ENCODE measurements around the gene GPSM1.

Gene GPSM1

GRCh38 chr9:136327304-136327974 lies at the start of gene GPSM1:
TSS of gene GPSM1 (plus strand) at chr9:136327539. CDS start at chr9:136327696, 157 bp downstream.
- DNase-seq: no peak

DNA sequence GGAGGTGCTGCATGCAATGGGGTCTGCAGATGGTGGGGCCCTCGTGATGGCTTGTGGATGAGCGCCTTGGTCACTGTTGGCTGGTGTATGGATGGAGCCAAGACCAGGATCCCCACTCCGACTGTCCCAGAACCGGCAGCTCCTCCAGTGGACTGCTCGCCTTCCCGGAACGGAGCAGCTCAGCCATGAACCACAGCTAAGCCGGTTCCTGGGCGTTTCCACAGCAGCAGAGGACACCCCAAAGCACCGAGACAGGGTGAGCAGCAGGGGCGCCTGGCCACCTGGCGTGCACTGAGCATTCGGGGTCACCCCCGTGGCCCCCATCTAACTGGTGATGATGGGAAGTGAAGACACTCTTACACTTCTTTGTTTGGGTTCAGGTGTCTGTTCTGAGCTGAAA lies 49.6 kb upstream of the GPSM1 start:
- DNase-seq: no peak

- no peak for DNase-seq
Measured at GRCh38 chr9:136278221-136278620, 49.1 kb upstream of the GPSM1 start.

DNA sequence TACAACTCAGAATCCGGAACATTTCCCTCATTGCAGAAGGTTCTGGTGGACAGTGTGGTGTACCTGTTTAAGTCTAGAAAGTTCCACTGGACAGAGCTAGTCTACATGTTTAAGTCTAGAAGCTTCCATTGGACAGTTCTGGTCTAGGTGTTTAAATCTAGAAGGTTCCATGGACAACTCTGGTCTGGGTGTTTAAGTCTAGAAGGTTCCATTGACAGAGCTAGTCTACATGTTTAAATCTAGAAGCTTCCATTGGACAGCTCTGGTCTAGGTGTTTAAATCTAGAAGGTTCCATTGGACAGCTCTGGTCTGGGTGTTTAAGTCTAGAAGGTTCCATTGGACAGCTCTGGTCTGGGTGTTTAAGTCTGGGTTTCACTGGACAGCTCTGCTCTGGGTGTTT lies 48.4 kb upstream of the GPSM1 start:
- DNase-seq: no peak

DNA sequence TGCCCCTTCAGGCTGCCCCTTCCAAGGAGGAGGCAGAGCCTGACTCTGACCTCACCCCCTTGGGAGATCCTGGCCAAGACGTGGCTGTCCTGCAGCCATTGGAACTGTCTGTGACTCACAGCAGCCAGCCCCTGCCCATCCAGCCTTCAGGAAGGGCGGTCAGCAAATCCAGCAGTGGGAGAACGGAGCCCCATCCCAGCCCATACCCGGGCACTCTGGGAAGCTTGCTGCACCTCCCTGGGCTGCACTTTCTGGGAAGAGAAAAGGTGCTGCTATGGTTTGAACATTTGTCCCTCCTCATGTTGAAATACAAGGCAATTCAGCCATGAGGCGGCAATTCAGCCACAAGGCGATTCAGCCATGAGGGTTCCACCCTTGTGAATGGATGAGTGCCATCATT lies 47.9 kb upstream of the GPSM1 start:
- DNase-seq: no peak

GRCh38 chr9:136280535-136281315 lies 46.6 kb upstream of the GPSM1 start:
- DNase-seq: no peak

GRCh38 chr9:136281421-136282271 lies 45.7 kb upstream of the GPSM1 start:
- DNase-seq: no peak

DNA sequence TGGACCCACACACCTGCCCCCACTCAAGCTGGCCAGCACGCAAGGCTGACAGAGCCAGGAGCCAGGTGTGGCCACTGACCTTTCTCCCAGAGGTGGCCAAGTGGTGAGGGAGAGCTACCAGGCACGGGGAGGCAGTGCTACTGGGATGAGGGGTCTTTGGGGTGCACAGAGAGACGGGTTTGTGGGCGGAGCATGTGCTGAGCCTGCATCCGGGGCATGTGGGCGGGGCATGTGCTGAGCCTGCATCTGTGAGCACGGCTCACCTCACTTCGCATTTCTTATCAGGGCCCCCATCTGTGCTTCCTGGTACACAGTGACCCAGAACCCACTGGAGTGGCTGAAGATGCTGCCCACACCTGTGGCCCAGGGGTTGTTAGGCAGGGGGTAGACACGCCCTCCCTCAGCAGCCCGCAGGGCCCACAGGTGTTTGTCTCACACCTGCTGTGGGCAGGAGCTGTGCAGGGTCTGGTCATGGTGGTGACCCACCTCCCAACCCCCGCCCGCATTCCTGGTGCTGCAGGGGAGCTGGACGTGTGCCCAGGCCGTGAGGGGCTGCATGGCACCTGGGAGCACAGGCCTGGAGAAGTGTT lies 45.0 kb upstream of the GPSM1 start:
- no peak for DNase-seq

DNA sequence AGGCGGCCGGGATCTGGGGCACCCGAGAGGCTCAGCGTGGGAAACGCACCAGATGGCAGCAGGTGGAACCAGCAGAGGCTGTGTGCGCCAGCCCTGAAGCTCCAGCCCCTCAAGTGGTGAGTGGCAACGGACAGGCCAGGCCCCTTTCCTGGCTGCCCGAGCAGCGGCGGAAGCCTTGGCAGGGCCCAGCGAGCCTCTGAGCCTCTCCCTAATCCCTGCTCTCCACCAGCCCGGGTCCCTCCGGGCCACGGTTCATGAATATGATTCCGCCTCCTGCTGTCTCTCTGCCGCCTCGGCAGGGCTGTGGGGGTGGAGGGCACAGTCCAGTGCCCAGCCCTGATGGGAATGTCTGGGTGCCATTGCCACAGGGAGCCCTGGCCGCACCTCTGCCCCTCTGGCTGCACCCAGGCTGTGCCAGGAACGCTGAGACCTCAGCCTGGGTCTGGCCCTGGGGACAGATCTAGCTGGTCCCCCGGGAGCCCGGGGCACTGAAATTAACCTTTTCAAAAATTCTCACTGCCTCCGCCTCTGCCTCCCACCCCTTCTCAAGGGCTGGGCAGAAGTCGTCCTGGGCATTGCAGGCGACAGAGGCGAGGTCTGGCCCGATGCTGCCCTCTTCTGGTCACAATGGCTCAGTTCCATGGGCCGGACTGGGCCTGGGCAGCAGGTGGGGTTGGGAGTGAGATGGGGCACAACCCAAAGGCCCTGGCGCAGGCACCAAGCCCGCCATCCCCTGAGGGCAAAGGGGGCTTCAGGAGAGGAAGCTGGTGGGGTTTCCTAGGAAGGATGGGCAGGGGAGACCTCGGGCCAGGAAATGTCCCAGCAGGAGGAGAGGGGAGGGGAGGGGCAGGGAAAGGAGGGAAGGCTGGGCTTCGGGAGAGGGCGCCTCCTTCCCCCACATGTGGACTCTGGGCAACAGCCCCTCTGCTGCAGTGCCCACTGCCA lies 43.8 kb upstream of the GPSM1 start:
- peak; percentile 77 to 79 for DNase-seq

- no peak for DNase-seq
Measured at GRCh38 chr9:136284311-136284710, 43.0 kb upstream of the GPSM1 start.

- no peak for DNase-seq
Measured at GRCh38 chr9:136284951-136285350, 42.4 kb upstream of the GPSM1 start.

- DNase-seq: no peak
Measured at GRCh38 chr9:136285501-136286358, 41.6 kb upstream of the GPSM1 start.

GRCh38 chr9:136286359-136286986 lies 40.9 kb upstream of the GPSM1 start:
- DNase-seq: no peak

- DNase-seq: no peak
Measured at GRCh38 chr9:136286987-136287379, 40.4 kb upstream of the GPSM1 start.

GRCh38 chr9:136287960-136288753 lies 39.2 kb upstream of the GPSM1 start:
- no peak for DNase-seq

DNA sequence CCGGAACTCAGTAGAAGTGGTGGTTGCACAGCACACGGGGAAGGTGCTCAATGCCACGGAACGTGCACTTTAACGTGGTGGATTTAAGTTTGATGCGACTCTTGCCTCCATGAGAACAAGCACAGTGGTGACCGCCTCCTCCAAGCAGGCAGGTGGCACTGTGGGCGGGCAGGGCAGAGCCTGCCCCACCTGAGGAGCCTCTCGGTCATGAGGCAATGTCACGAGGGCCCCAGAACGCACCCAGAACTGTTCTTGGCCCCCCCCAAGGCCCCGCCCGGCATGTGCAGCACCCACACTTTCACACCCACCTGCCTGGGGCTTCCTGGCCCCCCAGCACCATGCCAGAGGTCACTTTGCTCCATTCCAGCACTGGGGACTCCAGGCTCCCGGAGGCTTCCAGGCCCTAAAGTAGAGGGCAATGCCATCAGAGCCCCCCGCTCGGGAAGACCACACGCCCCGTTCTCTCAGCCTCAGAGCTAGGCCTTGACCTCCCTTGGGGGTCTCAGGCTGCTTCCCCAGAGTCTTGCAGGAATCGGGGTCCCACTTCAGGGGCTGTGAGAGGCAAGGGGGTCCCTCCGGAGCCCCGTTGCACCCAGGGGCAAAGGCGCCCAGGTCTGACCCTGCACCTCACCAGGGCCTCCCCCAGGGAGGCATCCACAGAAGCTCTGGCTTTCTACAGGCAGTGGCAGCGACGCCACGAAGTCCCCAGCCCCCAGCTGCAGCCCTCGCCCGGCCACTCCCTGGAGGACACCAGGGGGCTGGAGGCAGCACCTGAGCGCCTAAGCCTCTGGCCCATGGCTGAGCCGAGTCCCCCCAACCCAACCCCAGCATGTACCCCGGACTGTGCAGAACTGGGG lies 37.5 kb upstream of the GPSM1 start:
- DNase-seq: peak in 1 of 2 experiments; percentile 48

DNA sequence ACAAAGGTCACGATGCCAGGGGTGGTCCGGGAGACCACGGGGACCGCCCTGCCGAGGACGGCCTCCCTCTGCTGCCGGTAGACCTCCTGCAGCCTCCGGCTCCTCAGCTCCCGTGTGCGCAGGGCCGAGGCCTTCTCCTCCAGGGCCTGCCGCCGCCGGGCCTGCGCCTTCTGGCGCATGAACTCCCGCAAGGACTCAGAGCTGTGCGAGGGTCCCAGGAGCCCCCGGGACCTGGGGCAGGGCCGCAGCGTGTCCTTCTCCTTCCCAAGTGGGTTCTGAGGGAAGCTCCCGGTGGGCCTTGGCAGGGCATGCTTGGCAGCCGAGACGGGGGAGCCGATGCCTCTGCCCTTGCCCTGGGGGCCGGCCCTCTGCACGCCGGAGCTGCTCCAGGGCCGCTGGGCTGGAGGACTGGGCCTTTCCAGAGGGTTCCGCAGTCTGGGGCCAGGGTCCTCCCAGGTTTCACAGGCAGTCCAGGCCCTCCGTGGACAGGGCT lies 36.8 kb upstream of the GPSM1 start:
- no peak for DNase-seq

GRCh38 chr9:136291306-136292025 lies 35.9 kb upstream of the GPSM1 start:
- no peak for DNase-seq
